OCI-LY3 (cell line): ENCODE data around the gene DOLK.

Experiments
- CTCF ChIP-seq: fragments of 200-600, 300-600 bp; sonication (generic); IDR thresholded peaks from 2 replicates; pipeline ENCODE4 v1.5.1; 2014; ENCODE audit warnings: antibody characterized with exemption, low read length, low read depth
- EZH2phosphoT487 ChIP-seq: fragments of 200-600 bp; shearing (Covaris generic); IDR thresholded peaks from 2 replicates; pipeline ENCODE4 v1.6.1; 2018; ENCODE audit warnings: antibody characterized with exemption, mixed run types, low read depth

- TF ChIP-seq CTCF (no peak), EZH2phosphoT487 (no peak)
Observed at GRCh38 chr9:128913995-128914772, 33.2 kb downstream of the DOLK start.
